HFFc6 (cell line): ENCODE measurements around the gene KDM5A. TPM values are rescaled to one million over a fixed set of nuclear protein-coding genes. Genes with fewer than 3 reads are reported as not detected.

Experiments used
- DNase-seq: peaks from one replicate; pipeline ENCODE4 v3.0.0-alpha.2; 2018
- H3K27ac Mint-ChIP-seq: 2 replicates; pipeline ENCODE4 v1.8.0; 2020; ENCODE audit warnings: mild to moderate bottlenecking, mixed read lengths
- H3K27me3 Mint-ChIP-seq: 2 replicates; pipeline ENCODE4 v1.8.0; 2021; ENCODE audit warnings: mild to moderate bottlenecking, moderate library complexity, mixed read lengths; ENCODE audit not compliant: insufficient read depth
- H3K36me3 Mint-ChIP-seq: 2 replicates; pipeline ENCODE4 v1.8.0; 2021; ENCODE audit warnings: low read depth, mixed read lengths
- H3K4me1 Mint-ChIP-seq: 2 replicates; pipeline ENCODE4 v1.8.0; 2020; ENCODE audit warnings: low read depth, mixed read lengths
- H3K4me3 Mint-ChIP-seq: 2 replicates; pipeline ENCODE4 v1.8.0; 2020; ENCODE audit warnings: mild to moderate bottlenecking, moderate library complexity, mixed read lengths
- H3K9me3 Mint-ChIP-seq: 2 replicates; pipeline ENCODE4 v1.8.0; 2020; ENCODE audit warnings: mild to moderate bottlenecking, mixed read lengths
- total RNA-seq, 6 experiments: library from RNA; stranded (reverse); fragmentation: NEBNext Ultra II Directional; extraction: Animal tissue kit (Norgen Biotek cat#: 25700); gene quantifications; 2 replicates in 1 of 6; 3 replicates in 5 of 6; pipeline ENCODE4 v1.2.3, GENCODE V29; 2021
- TF ChIP-seq, protein P1 (sequence below): fragments of 200-600 bp; sonication (generic); IDR thresholded peaks from 2 replicates; pipeline ENCODE4 v1.5.0; 2021; ENCODE audit warnings: antibody characterized with exemption, mild to moderate bottlenecking

Gene KDM5A
- total RNA-seq, 6 experiments from 2014 or later, result 47.1 to 55.0 (median 52.0) TPM

DNA sequence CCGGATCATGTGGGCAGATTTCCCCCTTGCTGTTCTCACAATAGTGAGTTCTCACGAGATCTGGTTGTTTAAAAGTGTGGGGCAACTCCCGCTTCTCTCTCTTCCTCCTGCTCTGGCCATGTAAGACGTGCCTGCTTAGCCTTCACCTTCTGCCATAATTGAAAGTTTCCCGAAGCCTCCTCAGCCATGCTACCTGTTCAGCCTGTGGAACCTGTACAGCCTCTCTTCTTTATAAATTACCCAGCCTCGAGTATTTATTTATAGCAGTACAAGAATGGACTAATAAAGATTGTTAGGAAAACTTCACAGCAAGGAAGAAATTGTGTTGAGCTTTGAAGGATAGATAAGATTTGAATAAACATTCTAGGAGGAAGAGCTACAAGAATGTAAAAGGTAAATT is 52.1 kb downstream of the KDM5A start:
- Mint-ChIP-seq H3K9me3 (no peaks in the 10 kb centered on the region), H3K4me1 (peaks cover 19% of the 10 kb centered on the region), H3K27ac (no peak overlapping the region; the same call in 1 of the 2 replicates), H3K36me3 (peaks cover 55% of the 10 kb centered on the region), H3K4me3 (no peak overlapping the region), H3K27me3 (peaks cover 1% of the 10 kb centered on the region; the same call in 1 of the 2 replicates)
- TF ChIP-seq, protein P1, sequence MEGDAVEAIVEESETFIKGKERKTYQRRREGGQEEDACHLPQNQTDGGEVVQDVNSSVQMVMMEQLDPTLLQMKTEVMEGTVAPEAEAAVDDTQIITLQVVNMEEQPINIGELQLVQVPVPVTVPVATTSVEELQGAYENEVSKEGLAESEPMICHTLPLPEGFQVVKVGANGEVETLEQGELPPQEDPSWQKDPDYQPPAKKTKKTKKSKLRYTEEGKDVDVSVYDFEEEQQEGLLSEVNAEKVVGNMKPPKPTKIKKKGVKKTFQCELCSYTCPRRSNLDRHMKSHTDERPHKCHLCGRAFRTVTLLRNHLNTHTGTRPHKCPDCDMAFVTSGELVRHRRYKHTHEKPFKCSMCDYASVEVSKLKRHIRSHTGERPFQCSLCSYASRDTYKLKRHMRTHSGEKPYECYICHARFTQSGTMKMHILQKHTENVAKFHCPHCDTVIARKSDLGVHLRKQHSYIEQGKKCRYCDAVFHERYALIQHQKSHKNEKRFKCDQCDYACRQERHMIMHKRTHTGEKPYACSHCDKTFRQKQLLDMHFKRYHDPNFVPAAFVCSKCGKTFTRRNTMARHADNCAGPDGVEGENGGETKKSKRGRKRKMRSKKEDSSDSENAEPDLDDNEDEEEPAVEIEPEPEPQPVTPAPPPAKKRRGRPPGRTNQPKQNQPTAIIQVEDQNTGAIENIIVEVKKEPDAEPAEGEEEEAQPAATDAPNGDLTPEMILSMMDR, result no peak
- DNase-seq, result no peak

DNA sequence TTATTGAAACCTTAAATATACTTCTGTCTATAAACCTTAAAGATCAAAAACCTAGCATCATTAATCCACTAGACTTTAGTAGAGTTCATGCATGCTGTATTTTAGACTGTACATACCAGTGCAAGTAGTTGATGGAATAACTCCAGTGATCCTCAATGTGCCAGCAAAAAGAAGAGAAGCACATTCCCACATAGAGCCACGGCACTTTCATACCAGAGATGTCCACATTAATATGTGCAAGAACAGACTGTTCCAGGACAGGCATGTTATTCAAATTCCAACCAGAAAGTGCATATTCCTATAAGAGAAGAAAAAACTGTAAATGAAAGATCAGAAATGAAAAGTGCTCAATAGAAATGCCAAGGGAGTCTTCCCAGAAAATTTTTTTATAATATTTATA is 55.0 kb downstream of the KDM5A start:
- Mint-ChIP-seq H3K4me3 (no peak overlapping the region), H3K27me3 (peaks cover 1% of the 10 kb centered on the region; the same call in 1 of the 2 replicates), H3K27ac (no peak overlapping the region), H3K9me3 (no peaks in the 10 kb centered on the region), H3K4me1 (peaks cover 19% of the 10 kb centered on the region), H3K36me3 (peaks cover 45% of the 10 kb centered on the region)
- no peak for DNase-seq
- TF ChIP-seq, protein P1, result no peak

DNA sequence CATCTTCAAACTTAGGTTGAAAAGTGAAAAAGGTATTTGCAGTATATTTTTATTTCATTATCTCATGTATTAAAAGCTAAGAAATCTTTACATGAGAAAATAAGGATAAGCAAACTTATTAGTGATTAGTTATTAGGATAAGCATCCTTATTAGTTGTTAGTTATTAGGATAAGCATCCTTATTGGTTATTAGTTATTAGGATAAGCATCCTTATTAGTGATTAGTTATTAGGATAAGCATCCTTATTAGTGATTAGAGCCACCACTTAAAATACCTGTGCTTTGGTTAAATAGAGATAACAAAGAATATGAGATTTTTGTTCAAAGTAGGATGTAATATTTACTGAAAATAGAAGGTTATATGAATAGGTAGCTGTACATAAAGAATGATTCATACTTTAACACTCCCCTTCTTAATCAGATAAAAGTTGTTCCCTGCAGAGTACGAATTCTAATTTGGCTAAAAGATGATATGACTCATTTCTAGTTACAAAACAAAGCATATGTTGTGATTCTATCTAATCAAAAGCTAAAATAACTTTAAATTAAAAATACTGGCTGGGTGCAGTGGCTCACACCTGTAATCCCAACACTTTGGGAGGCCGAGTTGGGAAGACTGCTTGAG is 56.4 kb downstream of the KDM5A start:
- Mint-ChIP-seq H3K27ac (peak overlapping the region; percentile 58), H3K9me3 (no peaks in the 10 kb centered on the region), H3K27me3 (peaks cover 1% of the 10 kb centered on the region; the same call in 1 of the 2 replicates), H3K4me3 (no peak overlapping the region), H3K36me3 (peaks cover 44% of the 10 kb centered on the region), H3K4me1 (peaks cover 19% of the 10 kb centered on the region)
- TF ChIP-seq, protein P1, result no peak
- DNase-seq, result peak; percentile 9

DNA sequence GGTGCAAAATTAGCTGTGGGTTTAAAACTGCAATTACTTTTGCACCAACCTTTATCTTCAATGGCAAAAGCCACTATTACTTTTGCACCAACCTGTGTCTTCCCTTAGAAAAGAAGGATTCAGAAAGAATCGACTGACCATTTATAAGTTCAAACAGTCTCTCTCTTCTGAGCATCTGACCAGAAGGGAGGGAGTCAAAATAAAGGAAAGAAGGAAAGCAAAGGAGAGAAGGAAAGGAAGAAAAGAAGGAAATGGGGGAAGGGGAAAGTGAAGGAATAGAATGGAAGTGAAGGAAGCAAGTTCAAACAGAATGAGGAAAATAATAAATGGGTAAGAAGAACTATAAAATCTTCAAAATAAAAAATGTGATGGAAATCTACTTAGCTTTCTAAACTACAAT is 57.8 kb downstream of the KDM5A start:
- no peak for DNase-seq
- Mint-ChIP-seq H3K27ac (no peak overlapping the region), H3K4me1 (peaks cover 12% of the 10 kb centered on the region), H3K36me3 (peaks cover 40% of the 10 kb centered on the region), H3K27me3 (peaks cover 1% of the 10 kb centered on the region; the same call in 1 of the 2 replicates), H3K4me3 (no peak overlapping the region), H3K9me3 (no peaks in the 10 kb centered on the region)
- TF ChIP-seq, protein P1, result no peak

DNA sequence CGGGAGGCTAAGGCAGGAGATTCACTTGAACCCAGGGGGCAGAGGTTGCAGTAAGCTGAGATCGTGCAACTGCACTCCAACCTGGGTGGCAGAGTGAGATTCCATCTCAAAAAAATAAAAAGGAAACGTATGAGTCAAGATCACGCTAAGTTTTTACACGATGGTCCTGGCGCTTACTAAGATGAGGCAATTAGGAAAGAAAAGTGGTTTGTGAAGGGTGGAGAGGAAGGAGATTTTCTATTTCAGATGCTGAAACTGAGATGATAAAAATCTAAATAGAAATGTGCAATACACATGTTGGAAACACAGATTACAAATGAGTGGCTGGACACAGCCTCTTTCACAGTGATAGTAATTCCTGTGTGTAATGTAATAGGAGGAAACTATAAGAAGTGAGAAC is 63.2 kb downstream of the KDM5A start:
- H3K4me1 Mint-ChIP-seq, result no peaks in the 10 kb centered on the region
- no peak for DNase-seq
- H3K27me3 Mint-ChIP-seq, result no peaks in the 10 kb centered on the region
- TF ChIP-seq, protein P1, result no peak
- H3K36me3 Mint-ChIP-seq, result peaks cover 27% of the 10 kb centered on the region
- H3K9me3 Mint-ChIP-seq, result no peaks in the 10 kb centered on the region
- H3K4me3 Mint-ChIP-seq, result no peak overlapping the region
- H3K27ac Mint-ChIP-seq, result no peak overlapping the region
